K562 (cell line): ENCODE measurements around the gene RSPH6A. TPM values are rescaled to one million over a fixed set of nuclear protein-coding genes. Genes with fewer than 3 reads are reported as not detected.
A peak's percentile ranks its signal among the peaks of the same experiment; 100 is the strongest.

ENCODE experiments used
- CBFA2T2 ChIP-seq: fragments of 450-650 bp; conservative IDR thresholded peaks from 2 replicates; pipeline ENCODE4 v1.6.1; 2017; ENCODE audit warnings: mild to moderate bottlenecking
- CCAR2 ChIP-seq: fragments of 200-400 bp; formaldehyde crosslinking; IDR thresholded peaks from 2 replicates; pipeline ENCODE4 v1.6.1; 2017; ENCODE audit warnings: mild to moderate bottlenecking, low read depth, low read length
- CREB1 ChIP-seq, 2 experiments: sonication (generic) in 1 of 2; formaldehyde crosslinking in 1 of 2; IDR thresholded peaks; 2 replicates each; pipeline versions ENCODE4 v1.6.1 to v1.8.0; 2012 to 2022; ENCODE audit warnings: inconsistent platforms in 1 of 2, mild to moderate bottlenecking in 1 of 2, missing genetic modification reagents in 1 of 2, moderate library complexity in 1 of 2
- KHSRP ChIP-seq: fragments of 450-650 bp; IDR thresholded peaks from 2 replicates; pipeline ENCODE4 v1.6.1; 2017
- NFATC3 ChIP-seq: fragments of 450-650 bp; IDR thresholded peaks from 2 replicates; pipeline ENCODE4 v1.6.1; 2017; ENCODE audit warnings: mild to moderate bottlenecking
- POLR3A ChIP-seq: IDR thresholded peaks from 2 replicates; pipeline ENCODE4 v1.6.1; 2011; ENCODE audit warnings: borderline replicate concordance, mild to moderate bottlenecking, moderate library complexity; ENCODE audit not compliant: insufficient read length, insufficient read depth; ENCODE audit errors: extremely low read depth
- SMARCC2 ChIP-seq: fragments of 450-650 bp; IDR thresholded peaks from 2 replicates; pipeline ENCODE4 v1.6.1; 2017; ENCODE audit warnings: antibody characterized with exemption, moderate library complexity, mild to moderate bottlenecking, low read depth
- ZNF184 ChIP-seq: sonication (generic); formaldehyde crosslinking; IDR thresholded peaks from 2 replicates; pipeline ENCODE4 v1.5.0; 2020; ENCODE audit warnings: missing genetic modification reagents
- ZNF274 ChIP-seq: IDR thresholded peaks from 2 replicates; pipeline ENCODE4 v1.6.1; 2011; ENCODE audit warnings: low read depth, mild to moderate bottlenecking, low read length, moderate library complexity, borderline replicate concordance
- polyA plus RNA-seq, 8 experiments: library from polyadenylated mRNA; depleted of rRNA in 4 of 8; stranded (reverse) in 5 of 8; unstranded in 3 of 8; fragments of >200 nt; fragmentation: Nextera tagmentation in 2 of 8; fragmentation: Illumina TruSeq in 1 of 8; extraction: Ambion mirVana in 2 of 8; extraction: Trizol in 1 of 8; gene quantifications; 2 replicates each; pipeline versions ENCODE4 v1.2.1 to v1.2.3, GENCODE V29; 2011 to 2014; ENCODE audit warnings: inconsistent platforms in 1 of 8, missing spikeins in 1 of 8
- total RNA-seq, 7 experiments: library from RNA; depleted of rRNA in 6 of 7; stranded (reverse); fragments of >200 nt in 6 of 7; fragmentation: Illumina TruSeq in 2 of 7; extraction: Trizol in 2 of 7; gene quantifications; 2 replicates each; pipeline versions ENCODE4 v1.2.1 to v1.2.3, GENCODE V29; 2011 to 2021; ENCODE audit warnings: low replicate concordance in 1 of 7
- TF ChIP-seq, protein P1 (sequence below), 2 experiments: fragments of 450-650 bp in 1 of 2; sonication (generic) in 1 of 2; formaldehyde crosslinking in 1 of 2; IDR thresholded peaks; 2 replicates each; pipeline versions ENCODE4 v1.7.1 to v1.9.0; 2016 to 2022; ENCODE audit warnings: inconsistent platforms in 1 of 2, mild to moderate bottlenecking in 1 of 2, missing genetic modification reagents in 1 of 2
- TF ChIP-seq, protein P2 (sequence below), 3 experiments: fragments of 200-800 bp in 1 of 3; fragments of 250-450 bp in 1 of 3; fragments of 450-650 bp in 1 of 3; sonication (Bioruptor Pico) in 1 of 3; sonication (Bioruptor generic) in 1 of 3; formaldehyde crosslinking in 1 of 3; IDR thresholded peaks; 2 replicates each; pipeline versions ENCODE4 v1.6.1 to v1.8.0; 2016 to 2022; ENCODE audit warnings: mild to moderate bottlenecking in 2 of 3, missing genetic modification characterization in 2 of 3, missing compliant biosample characterization in 1 of 3, moderate library complexity in 1 of 3

Gene RSPH6A
- total and polyA plus RNA-seq, 9 of the 15 experiments (the other 6 are each of a cell fraction or from before 2014, with no cell fraction given) = 0.03 to 0.15 (median 0.07) TPM; not detected in 5

DNA sequence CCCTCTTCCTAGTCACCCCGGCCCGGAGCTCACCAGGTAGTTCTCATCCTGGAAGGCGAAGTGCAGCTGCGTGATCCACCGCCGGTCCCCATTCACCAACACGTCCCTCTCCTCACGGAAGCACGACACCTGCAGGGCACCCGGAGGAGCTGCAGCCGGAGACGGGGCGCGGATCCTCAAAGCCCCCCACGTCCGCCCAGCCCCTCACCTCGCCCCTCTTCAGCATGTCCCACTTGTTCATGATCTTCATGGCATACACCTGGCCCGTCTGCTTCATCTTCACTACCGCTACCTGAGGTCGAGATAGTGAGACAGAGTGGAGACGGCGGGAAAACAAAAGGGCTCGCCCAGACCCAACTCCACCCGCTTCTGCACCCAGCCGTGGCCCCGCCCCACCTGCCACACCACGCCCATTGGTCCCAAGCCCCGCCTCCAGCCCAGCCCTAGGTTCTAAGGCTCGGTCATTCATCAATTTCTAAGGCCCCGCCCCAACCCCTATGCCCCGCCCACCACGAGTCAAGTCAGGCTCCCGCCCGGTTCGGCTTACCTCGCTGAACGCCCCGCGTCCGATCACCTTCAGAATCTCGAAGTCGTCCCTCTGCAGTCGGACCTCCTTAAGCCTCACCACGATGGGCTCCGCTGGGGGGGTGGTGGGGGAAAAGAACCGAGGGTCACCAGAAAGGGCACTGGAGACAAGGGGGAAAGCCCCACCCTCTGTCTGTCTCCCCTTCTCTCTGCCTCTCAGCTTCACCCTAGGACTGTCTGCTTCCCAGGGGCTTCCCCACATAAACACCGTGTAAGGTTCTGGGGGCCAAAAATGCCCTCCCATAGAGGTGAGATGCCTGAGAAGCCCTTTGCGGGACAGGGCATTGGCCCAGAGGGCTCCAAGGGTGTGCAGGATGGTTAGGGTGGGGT lies 35.6 kb downstream of the RSPH6A start (continued):
- TF ChIP-seq, protein P1, sequence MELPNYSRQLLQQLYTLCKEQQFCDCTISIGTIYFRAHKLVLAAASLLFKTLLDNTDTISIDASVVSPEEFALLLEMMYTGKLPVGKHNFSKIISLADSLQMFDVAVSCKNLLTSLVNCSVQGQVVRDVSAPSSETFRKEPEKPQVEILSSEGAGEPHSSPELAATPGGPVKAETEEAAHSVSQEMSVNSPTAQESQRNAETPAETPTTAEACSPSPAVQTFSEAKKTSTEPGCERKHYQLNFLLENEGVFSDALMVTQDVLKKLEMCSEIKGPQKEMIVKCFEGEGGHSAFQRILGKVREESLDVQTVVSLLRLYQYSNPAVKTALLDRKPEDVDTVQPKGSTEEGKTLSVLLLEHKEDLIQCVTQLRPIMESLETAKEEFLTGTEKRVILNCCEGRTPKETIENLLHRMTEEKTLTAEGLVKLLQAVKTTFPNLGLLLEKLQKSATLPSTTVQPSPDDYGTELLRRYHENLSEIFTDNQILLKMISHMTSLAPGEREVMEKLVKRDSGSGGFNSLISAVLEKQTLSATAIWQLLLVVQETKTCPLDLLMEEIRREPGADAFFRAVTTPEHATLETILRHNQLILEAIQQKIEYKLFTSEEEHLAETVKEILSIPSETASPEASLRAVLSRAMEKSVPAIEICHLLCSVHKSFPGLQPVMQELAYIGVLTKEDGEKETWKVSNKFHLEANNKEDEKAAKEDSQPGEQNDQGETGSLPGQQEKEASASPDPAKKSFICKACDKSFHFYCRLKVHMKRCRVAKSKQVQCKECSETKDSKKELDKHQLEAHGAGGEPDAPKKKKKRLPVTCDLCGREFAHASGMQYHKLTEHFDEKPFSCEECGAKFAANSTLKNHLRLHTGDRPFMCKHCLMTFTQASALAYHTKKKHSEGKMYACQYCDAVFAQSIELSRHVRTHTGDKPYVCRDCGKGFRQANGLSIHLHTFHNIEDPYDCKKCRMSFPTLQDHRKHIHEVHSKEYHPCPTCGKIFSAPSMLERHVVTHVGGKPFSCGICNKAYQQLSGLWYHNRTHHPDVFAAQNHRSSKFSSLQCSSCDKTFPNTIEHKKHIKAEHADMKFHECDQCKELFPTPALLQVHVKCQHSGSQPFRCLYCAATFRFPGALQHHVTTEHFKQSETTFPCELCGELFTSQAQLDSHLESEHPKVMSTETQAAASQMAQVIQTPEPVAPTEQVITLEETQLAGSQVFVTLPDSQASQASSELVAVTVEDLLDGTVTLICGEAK (IDR thresholded peaks at IDR 0.05) = no peak
- TF ChIP-seq, protein P1 (CRISPR knock-in tag; IDR thresholded peaks at IDR 0.05) = no peak
- TF ChIP-seq ZNF274 = no peak
- no peak for TF ChIP-seq NFATC3
- TF ChIP-seq SMARCC2 = 0 out of 2 replicates have a peak, but pooled peaks have one; percentile 22
- peak; percentile 39; the same call in 1 of the 2 replicates for TF ChIP-seq CREB1 (IDR thresholded peaks at IDR 0.05)
- TF ChIP-seq CREB1 (CRISPR knock-in tag; IDR thresholded peaks at IDR 0.05) = peak; percentile 42; the same call in 1 of the 2 replicates
- no peak for TF ChIP-seq KHSRP
- TF ChIP-seq CCAR2 = no peak
- no peak for TF ChIP-seq POLR3A
- TF ChIP-seq CBFA2T2 = no peak
- no peak for TF ChIP-seq ZNF184 (CRISPR knock-in tag)
- TF ChIP-seq, protein P2, sequence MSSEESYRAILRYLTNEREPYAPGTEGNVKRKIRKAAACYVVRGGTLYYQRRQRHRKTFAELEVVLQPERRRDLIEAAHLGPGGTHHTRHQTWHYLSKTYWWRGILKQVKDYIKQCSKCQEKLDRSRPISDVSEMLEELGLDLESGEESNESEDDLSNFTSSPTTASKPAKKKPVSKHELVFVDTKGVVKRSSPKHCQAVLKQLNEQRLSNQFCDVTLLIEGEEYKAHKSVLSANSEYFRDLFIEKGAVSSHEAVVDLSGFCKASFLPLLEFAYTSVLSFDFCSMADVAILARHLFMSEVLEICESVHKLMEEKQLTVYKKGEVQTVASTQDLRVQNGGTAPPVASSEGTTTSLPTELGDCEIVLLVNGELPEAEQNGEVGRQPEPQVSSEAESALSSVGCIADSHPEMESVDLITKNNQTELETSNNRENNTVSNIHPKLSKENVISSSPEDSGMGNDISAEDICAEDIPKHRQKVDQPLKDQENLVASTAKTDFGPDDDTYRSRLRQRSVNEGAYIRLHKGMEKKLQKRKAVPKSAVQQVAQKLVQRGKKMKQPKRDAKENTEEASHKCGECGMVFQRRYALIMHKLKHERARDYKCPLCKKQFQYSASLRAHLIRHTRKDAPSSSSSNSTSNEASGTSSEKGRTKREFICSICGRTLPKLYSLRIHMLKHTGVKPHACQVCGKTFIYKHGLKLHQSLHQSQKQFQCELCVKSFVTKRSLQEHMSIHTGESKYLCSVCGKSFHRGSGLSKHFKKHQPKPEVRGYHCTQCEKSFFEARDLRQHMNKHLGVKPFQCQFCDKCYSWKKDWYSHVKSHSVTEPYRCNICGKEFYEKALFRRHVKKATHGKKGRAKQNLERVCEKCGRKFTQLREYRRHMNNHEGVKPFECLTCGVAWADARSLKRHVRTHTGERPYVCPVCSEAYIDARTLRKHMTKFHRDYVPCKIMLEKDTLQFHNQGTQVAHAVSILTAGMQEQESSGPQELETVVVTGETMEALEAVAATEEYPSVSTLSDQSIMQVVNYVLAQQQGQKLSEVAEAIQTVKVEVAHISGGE (CRISPR knock-in tag; IDR thresholded peaks at IDR 0.05) = no peak
